ENCODE results near the gene NUDCD2.
"Not testable (repeated sequence)": the region's sequence is repeated elsewhere in the genome, so short reads cannot be mapped to it uniquely, and the experiment has no call there.

Gene NUDCD2

DNA sequence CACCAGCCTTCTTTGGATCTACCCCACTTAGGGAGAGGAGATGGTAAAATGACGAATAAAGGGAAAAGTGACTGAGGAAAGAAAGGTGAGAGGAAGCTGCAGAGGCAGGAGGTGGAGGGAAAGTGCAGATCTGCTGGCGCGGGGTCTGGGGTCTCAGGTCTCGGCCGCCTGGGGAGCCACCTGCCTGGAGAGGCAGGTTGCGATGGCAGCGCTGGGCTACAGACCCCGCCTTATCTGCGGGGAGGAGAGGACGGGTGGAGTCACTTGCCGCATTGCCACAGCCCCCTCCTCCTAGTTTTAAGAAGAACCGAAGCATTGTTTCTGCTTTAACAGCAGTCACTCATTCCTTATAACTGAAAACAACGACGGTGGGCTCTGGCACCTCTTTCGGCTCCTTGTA is 44.2 kb downstream of the NUDCD2 start:
- not testable (repeated sequence) for DNase-seq

GRCh38 chr5:163410505-163410904 is 49.4 kb downstream of the NUDCD2 start:
- DNase-seq: no peak

GRCh38 chr5:163409384-163409783 is 50.5 kb downstream of the NUDCD2 start:
- DNase-seq: no peak

GRCh38 chr5:163408311-163408923 is 51.5 kb downstream of the NUDCD2 start:
- peak; percentile 57 to 58 for DNase-seq

DNA sequence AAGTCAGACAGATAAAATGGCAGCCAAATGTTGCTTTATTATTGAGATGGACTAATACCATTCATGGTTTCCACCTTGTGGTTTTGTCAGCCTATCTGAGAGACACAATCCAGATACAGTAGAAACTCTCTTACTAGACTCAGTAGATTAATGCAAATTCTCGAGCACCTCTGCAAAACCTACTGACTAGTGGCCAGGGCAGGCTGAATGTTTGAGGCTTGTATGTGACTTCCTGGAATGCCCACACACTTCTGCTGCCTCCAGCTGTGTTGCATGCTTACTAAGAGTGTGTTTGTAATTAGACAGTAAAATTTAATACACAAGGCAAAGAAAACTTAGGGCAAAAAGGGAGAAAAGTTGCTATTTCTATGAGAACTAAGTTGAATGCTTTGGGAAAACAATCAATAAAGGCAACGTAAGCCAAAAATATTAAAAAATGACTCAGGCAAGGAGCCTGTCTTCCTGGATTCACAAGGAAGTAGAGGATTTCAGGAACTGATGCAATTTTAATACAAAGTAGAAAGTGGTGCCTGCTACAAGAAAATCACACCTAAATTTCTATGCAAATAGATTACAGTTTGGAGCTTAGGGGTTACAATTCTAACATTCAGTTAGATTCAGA is 52.8 kb downstream of the NUDCD2 start:
- DNase-seq: no peak

- no peak for DNase-seq
Measured at GRCh38 chr5:163404364-163405173, 55.3 kb downstream of the NUDCD2 start.

GRCh38 chr5:163402007-163402406 is 57.9 kb downstream of the NUDCD2 start:
- no peak for DNase-seq

GRCh38 chr5:163401271-163401670 is 58.6 kb downstream of the NUDCD2 start:
- DNase-seq: no peak

DNA sequence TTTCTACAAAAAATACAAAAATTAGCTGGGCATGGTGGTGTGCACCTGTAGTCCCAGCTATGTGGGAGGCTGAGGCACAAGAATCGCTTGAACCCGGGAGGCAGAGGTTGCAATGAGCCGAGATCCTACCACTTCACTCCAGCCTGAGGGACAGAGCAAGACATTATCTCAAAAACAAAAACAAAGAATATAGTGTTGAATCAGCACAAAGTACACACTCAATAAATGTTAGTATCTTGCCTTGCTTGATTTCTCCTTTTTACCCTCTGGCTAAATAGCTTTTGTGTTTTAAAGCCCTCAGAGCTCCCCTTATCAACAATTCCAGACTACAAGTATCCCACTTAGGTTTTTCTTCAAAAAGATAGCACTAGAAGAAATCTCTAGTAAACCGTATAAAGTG is 60.0 kb downstream of the NUDCD2 start:
- DNase-seq: no peak

- DNase-seq: no peak
Measured at GRCh38 chr5:163397354-163397753, 62.5 kb downstream of the NUDCD2 start.

- not testable (repeated sequence) for DNase-seq
Measured at GRCh38 chr5:163396818-163397340, 63.0 kb downstream of the NUDCD2 start.
